Astrocyte (in vitro differentiated cells and primary cell): ENCODE data around the gene PTPRN2.

Experiments used
- EZH2 ChIP-seq: IDR thresholded peaks from 2 replicates; pipeline ENCODE4 v1.6.1; 2012; ENCODE audit warnings: mild to moderate bottlenecking, low read length, inconsistent platforms; ENCODE audit not compliant: insufficient read depth
- TF ChIP-seq, protein P1 (sequence below): IDR thresholded peaks from 2 replicates; pipeline ENCODE4 v1.5.1; 2011; ENCODE audit warnings: low read depth, mild to moderate bottlenecking, inconsistent platforms, low read length, moderate library complexity; ENCODE audit not compliant: insufficient read depth

DNA sequence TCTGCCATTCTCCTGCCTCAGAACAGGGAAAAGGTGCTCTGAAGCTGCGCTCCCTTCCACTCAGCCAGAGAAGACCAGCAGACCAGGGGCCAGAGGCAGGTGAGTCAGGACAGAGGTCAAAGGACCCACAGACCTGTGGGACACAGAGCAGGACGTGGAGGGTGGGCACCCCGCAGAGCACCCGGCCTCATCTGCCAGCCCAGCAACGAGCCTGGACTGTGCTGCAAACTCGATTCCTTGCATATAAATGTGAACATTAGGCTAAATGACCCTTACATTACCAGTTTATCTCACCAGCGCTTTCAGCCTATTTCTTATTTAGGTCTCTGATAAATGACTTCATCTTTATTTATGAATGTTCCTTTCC lies 50.1 kb downstream of the PTPRN2 start:
- TF ChIP-seq, protein P1, sequence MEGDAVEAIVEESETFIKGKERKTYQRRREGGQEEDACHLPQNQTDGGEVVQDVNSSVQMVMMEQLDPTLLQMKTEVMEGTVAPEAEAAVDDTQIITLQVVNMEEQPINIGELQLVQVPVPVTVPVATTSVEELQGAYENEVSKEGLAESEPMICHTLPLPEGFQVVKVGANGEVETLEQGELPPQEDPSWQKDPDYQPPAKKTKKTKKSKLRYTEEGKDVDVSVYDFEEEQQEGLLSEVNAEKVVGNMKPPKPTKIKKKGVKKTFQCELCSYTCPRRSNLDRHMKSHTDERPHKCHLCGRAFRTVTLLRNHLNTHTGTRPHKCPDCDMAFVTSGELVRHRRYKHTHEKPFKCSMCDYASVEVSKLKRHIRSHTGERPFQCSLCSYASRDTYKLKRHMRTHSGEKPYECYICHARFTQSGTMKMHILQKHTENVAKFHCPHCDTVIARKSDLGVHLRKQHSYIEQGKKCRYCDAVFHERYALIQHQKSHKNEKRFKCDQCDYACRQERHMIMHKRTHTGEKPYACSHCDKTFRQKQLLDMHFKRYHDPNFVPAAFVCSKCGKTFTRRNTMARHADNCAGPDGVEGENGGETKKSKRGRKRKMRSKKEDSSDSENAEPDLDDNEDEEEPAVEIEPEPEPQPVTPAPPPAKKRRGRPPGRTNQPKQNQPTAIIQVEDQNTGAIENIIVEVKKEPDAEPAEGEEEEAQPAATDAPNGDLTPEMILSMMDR, result no peak
- no peak for TF ChIP-seq EZH2
